IMR-90 (cell line): Measurements from ENCODE around the gene TMEM14A.

Experiments used
- BHLHE40 ChIP-seq: fragments of 150-350 bp; IDR thresholded peaks from 2 replicates; pipeline ENCODE4 v1.6.1; 2016; ENCODE audit warnings: mild to moderate bottlenecking, low read depth, low read length
- CEBPB ChIP-seq: IDR thresholded peaks from 2 replicates; pipeline ENCODE4 v1.6.1; 2012; ENCODE audit warnings: low read depth, low read length, improper control_type of control experiment
- CHD1 ChIP-seq: IDR thresholded peaks from 2 replicates; pipeline ENCODE4 v1.6.1; 2012; ENCODE audit warnings: low read depth, low read length, improper control_type of control experiment
- CTCF ChIP-seq: conservative IDR thresholded peaks from 2 replicates; pipeline ENCODE4 v1.5.1; 2012; ENCODE audit warnings: mild to moderate bottlenecking, low read depth, low read length, improper control_type of control experiment
- ELK1 ChIP-seq: fragments of 150-350 bp; IDR thresholded peaks from 2 replicates; pipeline ENCODE4 v1.6.1; 2016; ENCODE audit warnings: low read depth, mild to moderate bottlenecking, low read length, moderate library complexity, borderline replicate concordance
- FOS ChIP-seq: fragments of 150-350 bp; IDR thresholded peaks from 2 replicates; pipeline ENCODE4 v1.6.1; 2016; ENCODE audit warnings: low read depth, low read length
- MAZ ChIP-seq: IDR thresholded peaks from 2 replicates; pipeline ENCODE4 v1.6.1; 2012; ENCODE audit warnings: low read depth, mild to moderate bottlenecking, low read length, improper control_type of control experiment, moderate library complexity, borderline replicate concordance
- MXI1 ChIP-seq: IDR thresholded peaks from 2 replicates; pipeline ENCODE4 v1.6.1; 2012; ENCODE audit warnings: low read depth, mild to moderate bottlenecking, low read length, moderate library complexity, borderline replicate concordance
- POLR2A ChIP-seq: IDR thresholded peaks from 2 replicates; pipeline ENCODE4 v1.6.1; 2012; ENCODE audit warnings: mild to moderate bottlenecking, low read depth, low read length
- RAD21 ChIP-seq: IDR thresholded peaks from 2 replicates; pipeline ENCODE4 v1.6.1; 2012; ENCODE audit warnings: low read length, improper control_type of control experiment
- RCOR1 ChIP-seq: IDR thresholded peaks from 2 replicates; pipeline ENCODE4 v1.6.1; 2012; ENCODE audit warnings: mild to moderate bottlenecking, low read length, improper control_type of control experiment; ENCODE audit not compliant: insufficient replicate concordance
- SMC3 ChIP-seq: fragments of 150-350 bp; IDR thresholded peaks from 2 replicates; pipeline ENCODE4 v1.6.1; 2016; ENCODE audit warnings: low read depth, mild to moderate bottlenecking, antibody characterized with exemption, low read length, moderate library complexity

GRCh38 chr6:52718550-52718949 lies 47.6 kb downstream of the TMEM14A start:
- TF ChIP-seq RCOR1, result no peak
- no peak for TF ChIP-seq CTCF
- TF ChIP-seq SMC3, result no peak
- no peak for TF ChIP-seq CEBPB
- TF ChIP-seq MAZ, result no peak
- TF ChIP-seq POLR2A, result no peak
- no peak for TF ChIP-seq CHD1
- no peak for TF ChIP-seq MXI1
- no peak for TF ChIP-seq FOS
- no peak for TF ChIP-seq RAD21
- TF ChIP-seq BHLHE40, result no peak
- TF ChIP-seq ELK1, result no peak
